Stimulated activated CD4-positive, alpha-beta T cell treated with anti-CD3 and anti-CD28 coated beads, Interleukin-12 subunit alpha, Interleukin-12 subunit beta, amount 100 ng/mL, for 24 hours (primary cell): Measurements from ENCODE around the gene TBC1D1.

Experiments
- DNase-seq, 2 experiments: peaks; one replicate each; pipeline ENCODE4 v3.0.0-alpha.2; 2020; ENCODE audit warnings: low read depth in 2 of 2

Gene TBC1D1

GRCh38 chr4:38100474-38101255 is 209.8 kb downstream of the TBC1D1 start:
- no peak for DNase-seq

- no peak for DNase-seq
These were observed 210.7 kb downstream of the TBC1D1 start for GRCh38 chr4:38101563-38101962.

- no peak for DNase-seq
These were observed 212.2 kb downstream of the TBC1D1 start for GRCh38 chr4:38102957-38103588.

- no peak for DNase-seq
These were observed 214.8 kb downstream of the TBC1D1 start for GRCh38 chr4:38105475-38106220.

- DNase-seq = no peak
These were observed 215.4 kb downstream of the TBC1D1 start for GRCh38 chr4:38106311-38106710.

GRCh38 chr4:38106886-38107514 is 216.1 kb downstream of the TBC1D1 start:
- DNase-seq = no peak

- no peak for DNase-seq
These were observed 216.9 kb downstream of the TBC1D1 start for GRCh38 chr4:38107818-38108217.

- DNase-seq = no peak
These were observed 218.5 kb downstream of the TBC1D1 start for GRCh38 chr4:38109370-38109769.

GRCh38 chr4:38109896-38110295 is 219.0 kb downstream of the TBC1D1 start:
- DNase-seq = no peak

GRCh38 chr4:38111024-38111423 is 220.1 kb downstream of the TBC1D1 start:
- no peak for DNase-seq

- no peak for DNase-seq
These were observed 220.8 kb downstream of the TBC1D1 start for GRCh38 chr4:38111717-38112116.

- no peak for DNase-seq
These were observed 222.2 kb downstream of the TBC1D1 start for GRCh38 chr4:38113132-38113531.

GRCh38 chr4:38113551-38113950 is 222.7 kb downstream of the TBC1D1 start:
- no peak for DNase-seq

- no peak for DNase-seq
These were observed 223.7 kb downstream of the TBC1D1 start for GRCh38 chr4:38114386-38115150.

- no peak for DNase-seq
These were observed 224.7 kb downstream of the TBC1D1 start for GRCh38 chr4:38115601-38116000.

GRCh38 chr4:38117591-38117990 is 226.7 kb downstream of the TBC1D1 start:
- DNase-seq = no peak

GRCh38 chr4:38119668-38120385 is 228.9 kb downstream of the TBC1D1 start:
- no peak for DNase-seq

GRCh38 chr4:38120772-38121171 is 229.9 kb downstream of the TBC1D1 start:
- no peak for DNase-seq

GRCh38 chr4:38122060-38122459 is 231.2 kb downstream of the TBC1D1 start:
- no peak for DNase-seq

GRCh38 chr4:38123555-38123954 is 232.7 kb downstream of the TBC1D1 start:
- no peak for DNase-seq

GRCh38 chr4:38124961-38125360 is 234.1 kb downstream of the TBC1D1 start:
- DNase-seq = no peak
